GM12874 (cell line): ENCODE data around the gene ADAMTS3.

Source experiments
- TF ChIP-seq, protein P1 (sequence below): IDR thresholded peaks from 2 replicates; pipeline ENCODE4 v1.5.1; 2011; ENCODE audit warnings: low read depth, mild to moderate bottlenecking, control low read depth, low read length, moderate library complexity; ENCODE audit not compliant: insufficient read depth

The ADAMTS3 gene

GRCh38 chr4:72243641-72244040, 325.4 kb downstream of the ADAMTS3 start:
- TF ChIP-seq, protein P1, sequence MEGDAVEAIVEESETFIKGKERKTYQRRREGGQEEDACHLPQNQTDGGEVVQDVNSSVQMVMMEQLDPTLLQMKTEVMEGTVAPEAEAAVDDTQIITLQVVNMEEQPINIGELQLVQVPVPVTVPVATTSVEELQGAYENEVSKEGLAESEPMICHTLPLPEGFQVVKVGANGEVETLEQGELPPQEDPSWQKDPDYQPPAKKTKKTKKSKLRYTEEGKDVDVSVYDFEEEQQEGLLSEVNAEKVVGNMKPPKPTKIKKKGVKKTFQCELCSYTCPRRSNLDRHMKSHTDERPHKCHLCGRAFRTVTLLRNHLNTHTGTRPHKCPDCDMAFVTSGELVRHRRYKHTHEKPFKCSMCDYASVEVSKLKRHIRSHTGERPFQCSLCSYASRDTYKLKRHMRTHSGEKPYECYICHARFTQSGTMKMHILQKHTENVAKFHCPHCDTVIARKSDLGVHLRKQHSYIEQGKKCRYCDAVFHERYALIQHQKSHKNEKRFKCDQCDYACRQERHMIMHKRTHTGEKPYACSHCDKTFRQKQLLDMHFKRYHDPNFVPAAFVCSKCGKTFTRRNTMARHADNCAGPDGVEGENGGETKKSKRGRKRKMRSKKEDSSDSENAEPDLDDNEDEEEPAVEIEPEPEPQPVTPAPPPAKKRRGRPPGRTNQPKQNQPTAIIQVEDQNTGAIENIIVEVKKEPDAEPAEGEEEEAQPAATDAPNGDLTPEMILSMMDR, result no peak

GRCh38 chr4:72239487-72240116, 329.4 kb downstream of the ADAMTS3 start:
- TF ChIP-seq, protein P1, result no peak
